ENCODE measurements around the gene CCDC185.

Gene CCDC185

DNA sequence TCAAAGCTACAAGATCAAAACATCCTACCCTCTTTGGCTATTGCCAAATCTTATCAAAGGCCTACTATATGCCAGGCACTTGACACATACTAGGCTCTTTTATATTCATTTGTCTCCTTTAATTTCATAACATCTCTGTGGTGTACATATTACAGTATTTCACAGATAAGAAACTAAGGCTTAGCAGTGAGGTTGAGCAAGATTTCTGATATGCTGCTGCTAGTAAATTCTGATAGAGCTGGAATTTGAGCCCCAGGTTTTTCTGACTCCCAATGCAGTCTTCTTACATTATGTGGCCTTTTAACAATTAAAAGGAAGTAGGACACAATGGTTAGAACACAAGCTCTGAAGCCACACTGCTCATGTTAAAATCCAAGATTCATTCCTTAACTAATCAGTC, 16.8 kb downstream of the CCDC185 start:
- ChIA-PET POLR2A (interaction anchor here (0.7 kb wide), 1 partner anchor 81 kb away, joined by 4 read pairs; no protein-coding TSS in a partner anchor), CTCF (interaction anchor here (1.3 kb wide), 1 partner anchor 11 kb away, joined by 3 read pairs; no protein-coding TSS in a partner anchor)
- Histone ChIP-seq H3K9me3 (ENCODE audit: control insufficient read depth, insufficient read depth, low read depth, low read length) (no peaks in the 10 kb centered on the region), H3K4me3 (ENCODE audit: low read depth, low read length) (no peak overlapping the region), H3K27ac (ENCODE audit: extremely low read depth, low read depth, low read length) (no peak overlapping the region), H3K36me3 (ENCODE audit: control insufficient read depth in 2 of 2, insufficient read depth in 1 of 2, low read length in 2 of 2) (no peaks in the 10 kb centered on the region), H3K4me1 (ENCODE audit: control insufficient read depth, insufficient read depth, low read length) (no peaks in the 10 kb centered on the region)
- TF ChIP-seq, protein P1, sequence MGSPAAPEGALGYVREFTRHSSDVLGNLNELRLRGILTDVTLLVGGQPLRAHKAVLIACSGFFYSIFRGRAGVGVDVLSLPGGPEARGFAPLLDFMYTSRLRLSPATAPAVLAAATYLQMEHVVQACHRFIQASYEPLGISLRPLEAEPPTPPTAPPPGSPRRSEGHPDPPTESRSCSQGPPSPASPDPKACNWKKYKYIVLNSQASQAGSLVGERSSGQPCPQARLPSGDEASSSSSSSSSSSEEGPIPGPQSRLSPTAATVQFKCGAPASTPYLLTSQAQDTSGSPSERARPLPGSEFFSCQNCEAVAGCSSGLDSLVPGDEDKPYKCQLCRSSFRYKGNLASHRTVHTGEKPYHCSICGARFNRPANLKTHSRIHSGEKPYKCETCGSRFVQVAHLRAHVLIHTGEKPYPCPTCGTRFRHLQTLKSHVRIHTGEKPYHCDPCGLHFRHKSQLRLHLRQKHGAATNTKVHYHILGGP (tag by site-specific recombination; IDR thresholded peaks at IDR 0.05) = no peak
- TF ChIP-seq ZNF140 (tag by site-specific recombination; IDR thresholded peaks at IDR 0.05) (no peak), ZNF529 (tag by site-specific recombination; IDR thresholded peaks at IDR 0.05; ENCODE audit: insufficient replicate concordance) (no peak), ZNF776 (tag by site-specific recombination; IDR thresholded peaks at IDR 0.05; ENCODE audit: borderline replicate concordance) (no peak), ZNF341 (tag by site-specific recombination; IDR thresholded peaks at IDR 0.05; ENCODE audit: low read depth) (no peak), ZNF624 (tag by site-specific recombination; IDR thresholded peaks at IDR 0.05) (no peak), ZNF600 (tag by site-specific recombination; IDR thresholded peaks at IDR 0.05) (no peak), ZNF777 (tag by site-specific recombination; IDR thresholded peaks at IDR 0.05; ENCODE audit: borderline replicate concordance) (no peak), MZF1 (tag by site-specific recombination; IDR thresholded peaks at IDR 0.05; ENCODE audit: borderline replicate concordance) (no peak), ZNF366 (tag by site-specific recombination; conservative IDR thresholded peaks at IDR 0.05) (no peak), ZNF214 (tag by site-specific recombination; IDR thresholded peaks at IDR 0.05; ENCODE audit: borderline replicate concordance) (no peak)
- TF ChIP-seq, protein P2, sequence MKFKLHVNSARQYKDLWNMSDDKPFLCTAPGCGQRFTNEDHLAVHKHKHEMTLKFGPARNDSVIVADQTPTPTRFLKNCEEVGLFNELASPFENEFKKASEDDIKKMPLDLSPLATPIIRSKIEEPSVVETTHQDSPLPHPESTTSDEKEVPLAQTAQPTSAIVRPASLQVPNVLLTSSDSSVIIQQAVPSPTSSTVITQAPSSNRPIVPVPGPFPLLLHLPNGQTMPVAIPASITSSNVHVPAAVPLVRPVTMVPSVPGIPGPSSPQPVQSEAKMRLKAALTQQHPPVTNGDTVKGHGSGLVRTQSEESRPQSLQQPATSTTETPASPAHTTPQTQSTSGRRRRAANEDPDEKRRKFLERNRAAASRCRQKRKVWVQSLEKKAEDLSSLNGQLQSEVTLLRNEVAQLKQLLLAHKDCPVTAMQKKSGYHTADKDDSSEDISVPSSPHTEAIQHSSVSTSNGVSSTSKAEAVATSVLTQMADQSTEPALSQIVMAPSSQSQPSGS (tag by site-specific recombination; IDR thresholded peaks at IDR 0.05; ENCODE audit: low read depth) = no peak

DNA sequence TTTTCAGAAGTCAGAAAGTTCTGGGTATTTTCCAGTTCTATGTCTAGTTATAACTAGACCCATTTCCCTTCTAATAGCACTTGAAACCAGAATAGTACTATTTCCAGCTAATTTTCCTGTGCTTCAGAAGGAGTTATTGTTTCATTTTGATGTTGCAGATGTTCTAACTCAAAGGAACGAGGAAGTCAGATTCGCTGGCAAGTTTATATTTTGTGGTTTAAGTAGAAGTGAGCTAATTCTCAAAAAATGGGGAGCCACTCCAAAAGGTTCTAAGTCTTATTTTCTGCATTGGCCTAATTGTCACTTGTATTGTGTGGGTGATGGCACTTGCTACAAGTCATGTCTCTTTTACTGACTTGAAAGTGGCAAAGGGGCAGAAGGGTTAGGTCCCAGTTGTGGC, 18.1 kb downstream of the CCDC185 start:
- CTCF ChIA-PET = interaction anchor here (0.6 to 1.6 kb wide), 5 partner anchors 10 to 277 kb away, joined by 3 to 4 read pairs (median 3); no protein-coding TSS in a partner anchor
- H3K4me3 ChIP-seq (ENCODE audit: low read depth, low read length) = no peak overlapping the region
- H3K4me1 ChIP-seq (ENCODE audit: control insufficient read depth, insufficient read depth, low read length) = no peaks in the 10 kb centered on the region
- H3K27ac ChIP-seq (ENCODE audit: extremely low read depth, low read depth, low read length) = no peak overlapping the region
- no peak for TF ChIP-seq TCF7L2 (IDR thresholded peaks at IDR 0.05; ENCODE audit: borderline replicate concordance, low read depth, low read length)
- no peak for TF ChIP-seq ZNF76 (tag by site-specific recombination; IDR thresholded peaks at IDR 0.05; ENCODE audit: borderline replicate concordance, low read depth)
- TF ChIP-seq ZNF404 (tag by site-specific recombination; IDR thresholded peaks at IDR 0.05) = no peak
- no peak for TF ChIP-seq ZNF707 (tag by site-specific recombination; IDR thresholded peaks at IDR 0.05)
- TF ChIP-seq ZNF19 (tag by site-specific recombination; IDR thresholded peaks at IDR 0.05; ENCODE audit: low read depth) = no peak
- TF ChIP-seq ZNF426 (tag by site-specific recombination; IDR thresholded peaks at IDR 0.05) = no peak
- no peak for TF ChIP-seq ZNF146 (tag by site-specific recombination; IDR thresholded peaks at IDR 0.05)
- no peak for TF ChIP-seq GLIS1 (tag by site-specific recombination; IDR thresholded peaks at IDR 0.05)
- no peak for TF ChIP-seq ZNF274 (IDR thresholded peaks at IDR 0.05; ENCODE audit: low read length)
- TF ChIP-seq ZNF274 (tag by site-specific recombination; IDR thresholded peaks at IDR 0.05; ENCODE audit: borderline replicate concordance) = no peak
- TF ChIP-seq ZBTB1 (tag by site-specific recombination; IDR thresholded peaks at IDR 0.05) = no peak
- no peak for TF ChIP-seq ZFP69B (tag by site-specific recombination; IDR thresholded peaks at IDR 0.05)
- TF ChIP-seq ZNF629 (tag by site-specific recombination; IDR thresholded peaks at IDR 0.05) = no peak
- TF ChIP-seq SCRT2 (tag by site-specific recombination; IDR thresholded peaks at IDR 0.05) = no peak
- TF ChIP-seq GLI4 (tag by site-specific recombination; IDR thresholded peaks at IDR 0.05) = no peak
- TF ChIP-seq, protein P3, sequence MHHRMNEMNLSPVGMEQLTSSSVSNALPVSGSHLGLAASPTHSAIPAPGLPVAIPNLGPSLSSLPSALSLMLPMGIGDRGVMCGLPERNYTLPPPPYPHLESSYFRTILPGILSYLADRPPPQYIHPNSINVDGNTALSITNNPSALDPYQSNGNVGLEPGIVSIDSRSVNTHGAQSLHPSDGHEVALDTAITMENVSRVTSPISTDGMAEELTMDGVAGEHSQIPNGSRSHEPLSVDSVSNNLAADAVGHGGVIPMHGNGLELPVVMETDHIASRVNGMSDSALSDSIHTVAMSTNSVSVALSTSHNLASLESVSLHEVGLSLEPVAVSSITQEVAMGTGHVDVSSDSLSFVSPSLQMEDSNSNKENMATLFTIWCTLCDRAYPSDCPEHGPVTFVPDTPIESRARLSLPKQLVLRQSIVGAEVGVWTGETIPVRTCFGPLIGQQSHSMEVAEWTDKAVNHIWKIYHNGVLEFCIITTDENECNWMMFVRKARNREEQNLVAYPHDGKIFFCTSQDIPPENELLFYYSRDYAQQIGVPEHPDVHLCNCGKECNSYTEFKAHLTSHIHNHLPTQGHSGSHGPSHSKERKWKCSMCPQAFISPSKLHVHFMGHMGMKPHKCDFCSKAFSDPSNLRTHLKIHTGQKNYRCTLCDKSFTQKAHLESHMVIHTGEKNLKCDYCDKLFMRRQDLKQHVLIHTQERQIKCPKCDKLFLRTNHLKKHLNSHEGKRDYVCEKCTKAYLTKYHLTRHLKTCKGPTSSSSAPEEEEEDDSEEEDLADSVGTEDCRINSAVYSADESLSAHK (tag by site-specific recombination; IDR thresholded peaks at IDR 0.05) = no peak
- TF ChIP-seq KLF7 (tag by site-specific recombination; IDR thresholded peaks at IDR 0.05; ENCODE audit: borderline replicate concordance) = no peak
- TF ChIP-seq ZNF10 (tag by site-specific recombination; IDR thresholded peaks at IDR 0.05) = no peak
- TF ChIP-seq ZNF175 (tag by site-specific recombination; IDR thresholded peaks at IDR 0.05) = no peak
- POLR2A ChIA-PET = no interaction called here
- no peaks in the 10 kb centered on the region for H3K36me3 ChIP-seq (ENCODE audit: control insufficient read depth in 2 of 2, insufficient read depth in 1 of 2, low read length in 2 of 2)
- H3K9me3 ChIP-seq (ENCODE audit: control insufficient read depth, insufficient read depth, low read depth, low read length) = no peaks in the 10 kb centered on the region

Measured in HEK293 (cell line).